Measurements from ENCODE around the gene FAM53A.

The FAM53A gene, protein sequence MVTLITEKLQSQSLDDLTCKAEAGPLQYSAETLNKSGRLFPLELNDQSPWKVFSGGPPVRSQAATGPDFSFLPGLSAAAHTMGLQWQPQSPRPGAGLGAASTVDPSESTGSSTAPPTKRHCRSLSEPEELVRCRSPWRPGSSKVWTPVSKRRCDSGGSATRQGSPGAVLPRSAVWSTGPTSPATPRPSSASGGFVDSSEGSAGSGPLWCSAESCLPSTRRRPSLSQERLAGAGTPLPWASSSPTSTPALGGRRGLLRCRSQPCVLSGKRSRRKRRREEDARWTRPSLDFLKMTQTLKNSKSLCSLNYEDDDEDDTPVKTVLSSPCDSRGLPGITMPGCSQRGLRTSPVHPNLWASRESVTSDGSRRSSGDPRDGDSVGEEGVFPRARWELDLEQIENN

DNA sequence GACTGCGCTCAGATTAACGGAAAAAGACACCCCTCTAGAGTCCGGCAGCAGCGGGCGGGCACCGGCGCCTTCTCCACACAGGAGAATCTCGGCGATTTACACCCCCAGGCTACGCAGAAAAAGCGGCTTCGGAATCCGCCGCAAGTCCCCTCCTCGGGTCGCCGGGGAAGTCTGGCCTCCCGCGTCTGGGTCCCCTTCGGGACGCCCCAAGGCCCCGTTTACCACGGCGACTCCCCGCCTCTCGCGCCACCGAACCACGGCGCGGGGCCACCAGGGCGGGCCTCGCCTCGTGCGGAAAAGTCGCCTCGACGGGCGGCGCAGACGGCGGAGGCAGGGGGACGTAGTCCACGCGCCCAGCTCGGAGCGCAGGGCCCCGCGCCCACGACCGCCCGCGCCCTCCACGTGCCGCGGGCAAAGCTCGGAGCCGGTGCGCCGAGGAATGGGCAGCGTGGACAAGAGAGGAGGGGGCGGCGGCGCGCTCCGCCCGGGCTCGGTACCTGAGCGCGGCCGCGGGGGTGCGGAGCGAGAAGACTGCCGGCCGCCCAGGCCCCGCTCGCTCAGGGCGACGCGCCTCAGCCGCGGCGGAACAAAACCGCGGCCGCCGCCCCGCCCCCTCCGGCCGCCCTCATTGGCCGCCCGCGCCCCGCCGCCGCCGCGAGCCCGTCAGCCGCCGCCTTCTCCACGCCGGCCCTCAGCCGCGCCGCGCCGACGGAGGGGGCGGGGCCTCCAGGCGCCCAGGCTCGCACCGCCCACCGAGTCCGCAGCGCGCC, at the start of gene FAM53A:
TSS of gene FAM53A (minus strand) at position 578 of the 770 bp plus-strand sequence. CDS start 15,572 bp downstream, outside the sequence.
- DNase-seq = peak; percentile 80

DNA sequence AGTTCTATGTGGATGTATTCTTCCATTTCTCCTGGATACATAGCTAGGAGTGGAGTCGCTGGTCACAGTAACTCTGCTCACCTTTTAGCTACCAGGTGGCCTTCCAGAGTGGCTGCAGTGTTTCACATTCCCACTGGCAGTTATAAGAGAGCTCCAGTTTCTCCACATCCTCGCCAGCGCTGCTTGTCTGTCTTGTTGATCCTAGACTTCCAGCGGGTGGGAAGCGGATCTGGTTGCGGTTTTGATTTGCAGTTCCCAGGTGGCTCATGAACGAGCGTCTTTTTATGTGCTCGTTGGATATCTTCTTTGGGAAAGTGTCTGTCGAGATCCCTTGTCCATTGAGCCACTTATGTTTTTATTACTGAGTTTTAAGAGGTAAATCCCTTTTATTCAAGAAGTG, 48.8 kb upstream of the FAM53A start:
- DNase-seq = no peak

DNA sequence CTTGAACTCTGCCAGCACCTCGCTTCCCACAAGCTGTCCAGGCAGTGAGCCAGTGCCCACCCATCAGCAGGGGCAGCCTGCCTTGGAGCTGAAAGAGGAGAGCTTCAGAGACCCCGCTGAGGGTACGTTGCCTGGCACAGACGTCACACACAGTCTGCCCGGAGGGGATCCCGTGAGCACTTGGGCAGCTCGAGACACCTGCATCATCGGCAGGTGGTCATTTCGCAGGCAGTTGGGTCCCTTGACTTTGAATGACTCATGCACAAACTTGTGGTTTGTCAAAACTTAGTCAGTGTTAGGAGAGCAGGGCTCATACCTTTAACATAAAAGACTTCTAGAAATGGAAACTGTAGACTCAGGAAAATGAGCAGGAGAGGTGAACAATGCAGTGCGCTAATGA, 47.1 kb upstream of the FAM53A start:
- DNase-seq = no peak

DNA sequence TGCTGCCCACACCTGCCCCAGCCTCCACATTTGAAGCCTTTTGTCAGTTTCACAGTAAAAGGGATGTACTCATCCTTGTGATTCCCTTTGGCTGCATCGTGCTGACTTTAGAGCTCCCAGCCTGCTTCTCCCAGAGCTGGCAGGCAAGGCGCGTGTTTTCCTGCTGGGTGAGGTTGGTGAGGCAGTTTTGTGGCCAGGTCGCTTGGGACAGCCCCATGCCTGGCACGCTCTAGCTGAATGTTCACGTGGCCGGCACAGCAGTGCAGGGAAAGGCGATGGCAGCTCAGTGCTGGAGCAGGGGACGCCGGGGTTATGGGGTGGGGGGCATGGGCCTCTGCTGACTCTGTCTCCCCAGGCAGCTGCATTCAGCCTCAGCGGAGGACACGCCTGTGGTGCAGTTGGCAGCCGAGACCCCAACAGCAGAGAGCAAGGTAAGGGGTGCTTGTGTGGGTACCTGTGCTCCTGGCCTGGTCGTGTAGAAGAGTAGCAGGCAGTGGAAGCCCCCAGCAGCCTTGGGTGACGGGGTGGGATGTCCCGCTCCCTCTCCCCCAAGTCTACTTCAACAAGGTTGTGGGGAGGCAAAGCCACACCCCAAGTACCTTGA, 46.5 kb upstream of the FAM53A start:
- no peak for DNase-seq

DNA sequence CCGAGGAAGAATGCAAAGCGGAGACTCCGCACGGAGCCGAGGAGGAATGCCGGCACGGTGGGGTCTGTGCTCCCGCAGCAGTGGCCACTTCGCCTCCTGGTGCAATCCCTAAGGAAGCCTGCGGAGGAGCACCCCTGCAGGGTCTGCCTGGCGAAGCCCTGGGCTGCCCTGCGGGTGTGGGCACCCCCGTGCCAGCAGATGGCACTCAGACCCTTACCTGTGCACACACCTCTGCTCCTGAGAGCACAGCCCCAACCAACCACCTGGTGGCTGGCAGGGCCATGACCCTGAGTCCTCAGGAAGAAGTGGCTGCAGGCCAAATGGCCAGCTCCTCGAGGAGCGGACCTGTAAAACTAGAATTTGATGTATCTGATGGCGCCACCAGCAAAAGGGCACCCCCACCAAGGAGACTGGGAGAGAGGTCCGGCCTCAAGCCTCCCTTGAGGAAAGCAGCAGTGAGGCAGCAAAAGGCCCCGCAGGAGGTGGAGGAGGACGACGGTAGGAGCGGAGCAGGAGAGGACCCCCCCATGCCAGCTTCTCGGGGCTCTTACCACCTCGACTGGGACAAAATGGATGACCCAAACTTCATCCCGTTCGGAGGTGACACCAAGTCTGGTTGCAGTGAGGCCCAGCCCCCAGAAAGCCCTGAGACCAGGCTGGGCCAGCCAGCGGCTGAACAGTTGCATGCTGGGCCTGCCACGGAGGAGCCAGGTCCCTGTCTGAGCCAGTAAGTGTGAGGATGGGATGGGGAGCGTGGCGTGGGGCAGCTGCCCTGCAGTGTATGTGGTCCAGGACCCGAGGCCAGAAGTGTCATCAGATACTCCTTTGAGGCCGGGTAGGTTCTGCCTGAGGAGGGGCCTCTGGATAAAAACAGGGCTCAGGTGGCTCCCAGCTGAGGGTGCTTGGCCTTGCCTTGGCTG, 44.2 kb upstream of the FAM53A start:
- no peak for DNase-seq

DNA sequence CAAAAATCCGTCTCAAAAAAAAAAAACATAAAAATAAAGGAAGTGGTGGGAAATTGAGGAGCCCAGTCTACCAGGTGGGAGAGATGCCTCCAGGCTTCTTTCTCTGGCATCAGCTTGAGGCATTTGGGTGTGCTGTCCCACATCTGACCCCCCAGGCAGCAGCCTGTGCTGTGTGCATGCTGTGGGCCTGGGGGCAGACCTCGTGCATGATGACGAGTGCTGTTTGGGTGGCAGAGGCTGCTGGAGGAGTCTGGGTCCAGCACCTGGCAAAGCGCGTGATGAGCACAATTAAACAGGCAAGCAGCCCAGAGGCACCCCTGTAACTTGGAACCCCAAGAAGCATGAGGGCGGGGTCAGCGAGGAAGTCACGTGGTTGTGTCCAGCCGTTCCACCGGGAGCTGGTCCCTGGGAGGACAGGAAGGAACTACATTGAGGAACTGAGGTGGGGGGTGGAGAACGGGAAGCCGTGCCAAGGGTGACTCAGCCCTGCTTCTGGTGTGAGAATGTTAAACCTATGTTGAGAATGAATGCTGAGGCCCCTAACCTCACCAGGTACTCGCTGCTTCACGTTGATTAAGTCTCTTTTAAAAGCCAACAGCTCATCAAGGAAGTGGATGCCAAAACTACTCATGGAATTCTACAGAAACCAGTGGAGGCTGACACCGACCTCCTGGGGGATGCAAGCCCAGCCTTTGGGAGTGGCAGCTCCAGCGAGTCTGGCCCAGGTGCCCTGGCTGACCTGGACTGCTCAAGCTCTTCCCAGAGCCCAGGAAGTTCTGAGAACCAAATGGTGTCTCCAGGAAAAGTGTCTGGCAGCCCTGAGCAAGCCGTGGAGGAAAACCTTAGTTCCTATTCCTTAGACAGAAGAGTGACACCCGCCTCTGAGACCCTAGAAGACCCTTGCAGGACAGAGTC, 43.3 kb upstream of the FAM53A start:
- DNase-seq = peak; percentile 66

DNA sequence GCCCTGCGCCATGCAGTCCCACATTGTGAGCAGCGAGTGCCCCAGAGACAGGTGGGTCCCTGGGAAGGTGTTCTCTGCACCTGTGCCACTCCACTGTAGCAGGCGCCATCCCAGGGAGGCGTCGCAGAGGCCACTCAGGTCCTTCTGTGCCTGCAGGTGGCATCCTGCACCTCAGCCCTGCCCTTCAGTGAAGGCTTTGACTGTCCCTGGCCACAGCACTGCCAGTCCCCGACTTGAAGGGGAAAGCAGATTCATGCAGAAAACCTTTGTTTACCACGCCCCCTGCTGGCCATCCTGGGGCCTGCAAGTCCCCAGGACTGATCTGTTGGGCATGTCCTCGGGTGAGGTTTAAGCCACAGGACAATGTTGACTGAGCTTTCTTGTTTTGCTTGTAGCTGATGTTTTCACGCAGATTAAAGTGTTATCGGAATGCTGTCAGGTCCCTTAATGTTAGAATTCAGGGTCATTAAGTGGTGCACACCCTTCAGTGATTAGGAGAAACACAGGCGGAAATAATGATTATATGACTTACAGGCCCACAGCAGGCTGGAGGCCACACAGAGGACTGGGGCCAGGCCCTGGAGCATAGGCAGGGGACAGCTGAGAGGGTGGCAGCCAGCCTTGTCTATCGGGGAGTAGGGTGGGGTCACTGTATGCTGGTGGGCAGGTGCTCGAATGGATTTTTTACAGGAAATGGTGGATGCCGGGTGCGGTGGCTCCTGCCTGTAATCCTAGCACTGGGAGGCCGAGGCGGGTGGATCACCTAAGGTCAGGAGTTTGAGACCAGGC, 42.2 kb upstream of the FAM53A start:
- DNase-seq = peak; percentile 80

DNA sequence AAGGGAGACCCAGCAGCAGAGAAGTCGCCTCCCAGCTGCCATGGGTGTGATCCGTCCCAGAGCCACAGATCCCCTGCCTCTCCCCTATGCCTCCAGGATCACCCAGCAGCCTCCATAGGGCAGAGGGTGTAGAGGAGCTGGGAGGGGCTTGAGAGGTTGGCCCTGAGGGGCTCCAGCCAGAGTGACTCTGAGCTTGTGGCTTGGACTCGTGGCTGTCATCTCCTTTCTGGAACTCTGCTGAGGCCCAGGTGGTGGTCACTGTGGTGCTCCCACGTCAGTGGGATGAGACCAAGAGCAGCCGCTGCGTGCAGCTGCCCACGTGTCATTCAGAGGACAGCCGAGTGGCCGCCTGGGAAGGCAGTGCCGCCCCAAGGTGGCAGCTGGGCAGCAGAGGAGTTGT, 41.4 kb upstream of the FAM53A start:
- DNase-seq = no peak

DNA sequence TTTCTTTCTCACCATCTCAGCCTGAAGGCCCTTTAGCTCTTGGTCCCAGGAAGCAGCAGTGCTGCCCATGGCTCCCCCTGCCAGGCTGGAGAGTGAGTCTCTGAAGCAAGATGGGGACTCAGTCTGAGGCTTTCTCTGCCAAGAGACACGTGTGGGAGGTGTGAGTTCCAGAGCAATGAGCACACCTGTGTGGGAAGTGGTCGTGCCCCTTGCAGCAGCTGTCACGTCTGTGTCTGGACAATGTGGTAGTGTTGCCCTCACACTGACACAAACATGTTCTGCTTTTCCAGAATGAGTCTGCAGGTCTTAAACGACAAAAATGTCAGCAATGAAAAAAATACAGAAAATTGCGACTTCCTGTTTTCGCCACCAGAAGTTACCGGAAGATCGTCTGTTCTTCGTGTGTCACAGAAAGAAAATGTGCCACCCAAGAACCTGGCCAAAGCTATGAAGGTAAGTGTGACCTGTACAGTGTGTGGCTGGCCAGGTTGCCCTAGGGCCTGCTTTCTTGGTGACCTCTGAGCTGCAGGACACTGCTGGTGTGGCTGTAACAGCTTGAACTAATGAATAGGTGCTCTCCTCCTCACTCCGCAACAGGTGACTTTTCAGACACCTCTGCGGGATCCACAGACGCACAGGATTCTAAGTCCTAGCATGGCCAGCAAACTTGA, 39.2 kb upstream of the FAM53A start:
- DNase-seq = peak; percentile 77

DNA sequence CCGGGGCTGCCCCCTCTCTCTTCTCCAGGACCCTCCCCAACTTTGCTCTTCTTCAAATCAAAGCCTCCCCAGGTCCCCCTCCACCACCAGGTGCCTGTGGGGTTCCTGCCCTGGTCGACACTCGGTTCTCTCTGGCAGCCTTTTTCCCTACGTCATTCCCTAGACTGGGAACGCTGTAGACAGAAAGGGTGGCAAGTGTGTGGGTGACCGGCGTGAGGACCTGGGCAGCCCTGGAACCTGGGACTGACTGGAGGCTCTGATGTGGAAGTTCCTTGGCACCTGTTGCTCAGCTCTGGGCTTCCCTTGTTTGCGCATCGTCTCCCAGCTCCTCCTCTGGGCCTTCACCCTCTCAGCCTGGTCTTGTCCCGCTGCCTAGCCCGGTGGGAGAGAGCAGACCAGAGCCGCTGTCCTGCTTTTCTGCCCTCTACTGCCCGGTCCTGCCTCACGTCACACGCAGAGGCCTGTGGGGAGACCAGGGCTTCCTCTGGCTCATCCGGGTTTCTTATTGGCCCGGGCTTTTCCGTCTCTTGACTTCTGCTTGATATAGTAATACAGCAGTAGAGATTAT, 38.5 kb upstream of the FAM53A start:
- peak; percentile 31 for DNase-seq

DNA sequence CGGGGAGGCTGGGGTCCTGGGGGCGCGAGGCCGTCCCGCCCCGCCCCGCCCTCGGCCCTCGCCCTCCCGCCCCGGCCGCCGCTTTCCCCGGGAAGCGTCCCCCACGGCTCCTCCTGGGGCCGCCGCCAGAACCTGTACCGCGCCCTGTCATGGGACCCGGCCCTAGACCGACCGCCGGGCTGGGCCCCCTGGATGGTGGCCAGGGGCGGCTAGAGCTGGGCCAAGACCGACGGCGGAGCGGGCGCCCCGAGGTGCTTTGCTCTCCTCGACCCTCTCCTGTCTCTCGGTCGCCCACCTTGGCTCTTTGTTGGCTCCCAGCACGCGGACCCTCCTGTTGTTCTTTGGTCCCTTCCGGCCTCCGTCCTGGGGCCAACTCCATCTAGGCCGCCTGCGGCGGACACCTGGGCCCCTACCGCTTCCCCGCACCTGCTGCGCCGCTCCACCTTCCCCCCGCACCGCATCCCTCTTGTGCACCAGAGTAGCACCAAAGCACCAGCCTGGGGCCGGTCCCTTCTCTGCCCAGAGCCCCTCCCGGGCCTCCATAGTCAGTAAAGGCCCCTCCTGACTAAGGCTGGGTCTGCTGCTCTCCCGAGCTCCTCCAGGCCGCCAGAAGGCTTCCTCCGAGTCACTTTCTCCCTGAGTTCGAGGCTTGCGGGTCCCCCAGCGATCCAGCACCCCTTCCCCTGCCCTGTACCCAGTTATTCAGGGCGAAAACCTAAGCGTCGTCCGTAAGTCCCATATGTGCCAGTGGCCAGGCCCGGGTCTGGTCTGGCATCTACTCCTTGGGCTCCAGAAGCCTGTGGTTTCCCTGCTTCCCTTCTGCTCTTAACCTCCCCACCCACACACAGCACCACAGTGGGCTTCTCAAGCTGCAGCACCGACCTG, 37.8 kb upstream of the FAM53A start:
- DNase-seq = no peak

DNA sequence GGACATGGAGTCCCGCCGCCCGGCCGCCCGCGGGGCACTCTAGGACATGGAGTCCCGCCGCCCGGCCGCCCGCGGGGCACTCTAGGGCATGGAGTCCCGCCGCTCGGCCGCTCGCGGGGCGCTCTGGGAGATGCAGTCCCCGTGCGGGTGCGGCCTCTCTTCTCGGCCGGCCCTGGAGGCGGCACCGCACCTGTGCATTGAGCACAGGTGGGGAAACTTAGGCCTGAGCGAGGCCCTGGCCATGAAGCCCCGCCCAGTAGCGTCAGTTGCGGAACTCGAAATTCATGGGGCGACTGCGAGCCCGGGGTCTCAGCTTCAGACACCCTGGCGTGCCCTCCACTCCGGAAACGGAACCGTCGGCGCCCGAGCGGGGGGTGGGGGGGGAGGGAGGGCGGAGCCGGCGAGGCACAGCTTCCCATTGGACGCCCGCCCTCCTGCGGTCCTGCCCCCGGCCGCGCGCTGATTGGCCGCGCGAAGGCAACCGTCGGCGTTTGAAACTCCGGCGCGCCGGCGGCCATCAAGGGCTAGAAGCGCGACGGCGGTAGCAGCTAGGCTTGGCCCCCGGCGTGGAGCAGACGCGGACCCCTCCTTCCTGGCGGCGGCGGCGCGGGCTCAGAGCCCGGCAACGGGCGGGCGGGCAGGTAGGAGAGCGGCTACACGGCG, 37.0 kb upstream of the FAM53A start, which contains the start of the genes TACC3 and TMEM129:
TSS of gene TACC3 (plus strand) at position 519 of the 663 bp plus-strand sequence. CDS start 1,901 bp downstream, outside the sequence.
TSS of gene TMEM129 (minus strand) at position 321 of the 663 bp plus-strand sequence. CDS start 486 bp downstream, outside the sequence.
- peak; percentile 86 for DNase-seq

DNA sequence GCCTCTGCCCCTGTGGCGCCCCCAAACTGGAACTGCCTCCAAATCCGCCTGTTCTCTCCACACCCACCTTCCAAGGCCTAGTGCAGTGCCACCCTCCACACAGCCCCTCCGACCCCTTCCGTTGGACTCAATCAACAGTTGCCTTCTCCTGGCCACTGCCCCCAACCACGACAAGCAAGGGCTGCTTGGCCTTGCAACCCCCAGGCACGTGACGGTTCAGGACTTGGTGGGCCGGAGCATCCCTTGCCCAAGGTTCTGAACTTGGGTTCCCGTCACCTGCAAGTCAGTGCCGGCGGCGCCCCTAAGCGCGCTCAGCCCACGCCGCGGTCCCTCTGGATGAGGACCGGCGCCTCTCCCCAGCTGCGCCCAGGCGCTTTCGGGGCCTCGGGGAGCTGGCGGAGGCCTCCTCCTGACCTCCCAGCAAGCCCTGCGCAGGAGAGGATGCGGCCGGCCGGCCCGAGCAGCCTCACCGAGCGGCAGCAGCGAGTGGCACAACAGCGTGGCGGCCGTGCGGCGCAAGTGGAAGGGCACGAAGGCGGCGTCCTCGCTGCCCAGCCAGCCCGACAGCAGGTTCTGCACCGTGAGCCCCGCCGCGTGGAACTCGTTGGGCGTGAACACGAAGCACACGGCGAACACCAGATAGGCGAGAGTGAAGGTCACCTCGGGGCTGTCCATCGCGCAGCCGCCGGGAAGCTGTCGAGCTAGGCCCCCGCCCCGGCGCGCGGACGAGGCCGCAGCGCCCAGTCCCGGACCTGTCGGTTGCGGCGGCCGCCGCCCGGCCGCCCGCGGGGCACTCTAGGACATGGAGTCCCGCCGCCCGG, 36.3 kb upstream of the FAM53A start:
- DNase-seq = peak; percentile 40

DNA sequence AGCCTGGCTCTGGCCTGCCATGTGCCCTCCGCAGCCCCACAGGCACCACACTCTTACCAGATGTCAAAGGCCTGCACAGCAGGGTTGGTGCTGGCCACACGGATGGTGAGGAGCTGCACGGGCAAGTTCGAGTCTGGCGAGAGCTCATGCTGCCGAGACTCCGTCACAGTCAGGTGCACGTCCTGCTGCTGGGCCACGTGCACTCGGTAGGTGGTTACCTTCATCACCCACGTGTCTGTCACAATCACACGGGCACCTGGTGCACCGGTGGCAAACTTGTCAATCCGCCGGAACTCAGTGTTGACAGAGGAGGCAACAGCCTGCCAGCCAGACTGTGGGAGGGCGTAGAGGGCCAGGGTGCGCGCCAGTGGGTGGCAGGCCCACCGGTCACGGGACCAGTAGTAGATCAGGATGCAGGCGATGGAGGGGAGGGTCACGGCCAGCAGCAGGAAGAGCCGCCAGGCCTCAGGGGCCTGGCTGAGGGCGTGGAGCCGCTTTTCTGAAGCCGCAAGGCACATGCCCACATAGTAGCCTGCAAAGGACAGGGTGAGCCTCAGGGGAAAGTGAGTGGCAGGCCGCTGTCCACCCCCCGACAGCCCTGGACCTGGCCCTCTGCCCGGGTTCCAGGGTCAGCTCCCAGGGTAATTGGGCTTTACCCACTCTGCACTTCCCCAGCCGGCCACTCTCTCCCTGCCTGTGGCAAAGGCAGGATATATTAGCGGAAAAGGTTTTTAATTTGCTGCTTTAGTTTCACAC, 34.2 kb upstream of the FAM53A start:
- no peak for DNase-seq

DNA sequence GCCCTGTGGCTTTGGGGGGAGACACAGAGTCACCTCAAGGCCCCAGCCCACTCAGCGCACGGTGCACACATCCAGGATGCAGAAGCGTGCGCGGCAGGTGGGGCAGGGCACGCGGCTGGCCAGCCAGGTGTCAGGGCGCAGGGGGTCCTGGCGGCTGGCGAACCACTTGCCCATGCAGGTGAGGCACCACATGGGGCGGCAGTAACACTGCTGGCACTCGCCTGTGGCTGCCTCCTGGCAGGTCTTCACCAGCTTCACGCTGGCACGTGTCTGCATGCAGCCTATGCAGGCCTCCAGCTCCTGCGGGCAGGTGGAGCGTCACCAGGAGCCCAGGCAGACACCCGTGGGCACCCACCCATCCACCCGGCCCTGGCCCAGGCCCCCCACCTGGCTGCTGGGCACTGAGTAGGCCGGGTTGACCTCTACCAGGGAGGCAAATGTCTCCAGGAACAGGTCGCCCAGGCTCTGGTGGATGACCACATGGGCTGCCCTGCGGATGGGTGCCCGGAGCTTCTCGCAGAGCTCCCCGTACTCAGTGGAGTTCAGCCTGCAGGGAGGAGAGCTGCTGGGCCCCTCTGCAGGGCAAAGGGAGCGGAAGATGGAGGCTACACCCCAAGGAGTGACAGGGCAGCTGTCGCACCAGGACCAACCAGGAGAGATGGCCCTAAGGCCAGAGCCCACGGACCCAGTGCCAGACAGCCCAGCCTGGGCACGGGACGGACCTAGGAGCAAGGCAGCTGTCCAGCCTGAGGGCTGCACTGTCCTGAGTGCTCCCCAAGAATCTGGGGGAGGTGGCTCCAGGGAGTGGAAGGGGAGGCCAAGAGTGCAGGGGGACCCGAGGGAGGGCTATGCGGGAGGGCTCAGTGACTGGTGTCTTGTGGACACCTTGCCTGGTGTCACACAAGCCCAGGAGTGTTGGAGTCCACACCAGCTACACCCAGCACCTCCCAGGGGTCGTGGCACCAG, 33.3 kb upstream of the FAM53A start:
- DNase-seq = no peak

All from MV-4-11 (cell line).